H1 (cell line): ENCODE data around the gene ATP6V0A1. TPM values are rescaled to one million over a fixed set of nuclear protein-coding genes. Genes with fewer than 3 reads are reported as not detected.

Source experiments
- CTCF ChIA-PET: fragments of 300-600 bp; sonication (Branson Sonifier 250); formaldehyde crosslinking; loops from one replicate; lab custom pipeline; 2021; ENCODE audit not compliant: partially characterized antibody; lab: Charles Lee
- POLR2A ChIA-PET: fragments of 300-600 bp; sonication (Branson Sonifier 250); formaldehyde crosslinking; loops from one replicate; lab custom pipeline; 2021; ENCODE audit warnings: inconsistent platforms; ENCODE audit not compliant: partially characterized antibody; lab: Charles Lee
- DNase-seq, 2 experiments: peaks; one replicate each; pipeline versions ENCODE4 v3.0.0 to v3.0.0-alpha.2; 2010 to 2022; ENCODE audit warnings: low spot score in 2 of 2, low read depth in 1 of 2, mixed read lengths in 1 of 2
- FAIRE-seq: peaks from 2 replicates; lab custom pipeline; 2011; peaks lifted over from hg19 to GRCh38; lab: Jason Lieb, UNC
- H2AFZ ChIP-seq: 2 replicates; pipeline ENCODE4 v1.8.1; 2012; ENCODE audit warnings: low read length, inconsistent platforms
- H2AK5ac ChIP-seq: 2 replicates; pipeline ENCODE4 v1.6.1; 2013; ENCODE audit warnings: low read depth, low read length
- H2BK120ac ChIP-seq: replicated peaks from 2 replicates; pipeline ENCODE3; 2013; ENCODE audit warnings: low read depth, low read length, inconsistent platforms
- H2BK12ac ChIP-seq: 2 replicates; pipeline ENCODE4 v1.6.1; 2013; ENCODE audit warnings: low read depth, low read length
- H2BK15ac ChIP-seq: 2 replicates; pipeline ENCODE4 v1.6.1; 2013; ENCODE audit warnings: low read length
- H2BK20ac ChIP-seq: 2 replicates; pipeline ENCODE4 v1.6.1; 2013; ENCODE audit warnings: low read length
- H2BK5ac ChIP-seq: 2 replicates; pipeline ENCODE4 v1.6.1; 2013; ENCODE audit warnings: low read depth, low read length
- H3K14ac ChIP-seq: 2 replicates; pipeline ENCODE4 v1.6.1; 2013; ENCODE audit warnings: inconsistent platforms; ENCODE audit not compliant: insufficient read length
- H3K18ac ChIP-seq: 2 replicates; pipeline ENCODE4 v1.6.1; 2013; ENCODE audit warnings: low read length; ENCODE audit errors: extremely low read depth
- H3K23ac ChIP-seq: 2 replicates; pipeline ENCODE4 v1.6.1; 2013; ENCODE audit warnings: inconsistent platforms; ENCODE audit not compliant: insufficient read length
- H3K23me2 ChIP-seq: 2 replicates; pipeline ENCODE4 v1.6.1; 2013; ENCODE audit warnings: low read depth, low read length
- H3K27ac ChIP-seq: 2 replicates; pipeline ENCODE4 v1.6.1; 2011; ENCODE audit warnings: low read depth, low read length, inconsistent platforms
- H3K27me3 ChIP-seq, 4 experiments: replicated peaks in 1 of 4; 1 replicate in 1 of 4; 2 replicates in 3 of 4; pipeline versions ENCODE4 v1.6.1 to v1.8.1; 2011 to 2013; ENCODE audit warnings: low read length in 3 of 4, mild to moderate bottlenecking in 3 of 4, inconsistent platforms in 2 of 4, mixed read lengths in 2 of 4, moderate library complexity in 1 of 4; ENCODE audit not compliant: control insufficient read depth in 3 of 4, insufficient read depth in 3 of 4; ENCODE audit errors: extremely low read depth in 1 of 4
- H3K36me3 ChIP-seq, 4 experiments: 2 replicates each; pipeline versions ENCODE4 v1.6.1 to v1.8.1; 2011 to 2013; ENCODE audit warnings: mild to moderate bottlenecking in 4 of 4, low read length in 3 of 4, moderate library complexity in 2 of 4, control low read depth in 1 of 4, inconsistent platforms in 1 of 4; ENCODE audit not compliant: insufficient read depth in 4 of 4, control insufficient read depth in 2 of 4
- H3K4ac ChIP-seq: replicated peaks from 2 replicates; pipeline ENCODE3; 2013; ENCODE audit warnings: low read length, low read depth, mixed read lengths, inconsistent platforms; ENCODE audit not compliant: insufficient read length
- H3K4me1 ChIP-seq, 4 experiments: replicated peaks in 1 of 4; 1 replicate in 1 of 4; 2 replicates in 3 of 4; pipeline versions ENCODE4 v1.6.1 to v1.8.1; 2011 to 2013; ENCODE audit warnings: low read length in 3 of 4, inconsistent platforms in 2 of 4, mixed read lengths in 1 of 4; ENCODE audit not compliant: insufficient read depth in 4 of 4, control insufficient read depth in 3 of 4
- H3K4me2 ChIP-seq, 2 experiments: 2 replicates each; pipeline versions ENCODE4 v1.6.1 to v1.8.1; 2011 to 2013; ENCODE audit warnings: low read depth in 2 of 2, low read length in 2 of 2, control low read depth in 1 of 2, inconsistent platforms in 1 of 2, mild to moderate bottlenecking in 1 of 2; ENCODE audit not compliant: insufficient read depth in 1 of 2
- H3K4me3 ChIP-seq, 4 experiments: fragments of 200-600, 300-600 bp in 1 of 4; sonication (generic), shearing (Covaris generic), sonication (Bioruptor Twin) in 1 of 4; 2 replicates each; pipeline versions ENCODE4 v1.5.1 to v1.8.1; 2011 to 2016; ENCODE audit warnings: low read length in 4 of 4, low read depth in 3 of 4, control low read depth in 2 of 4, inconsistent platforms in 2 of 4, mild to moderate bottlenecking in 2 of 4, mixed read lengths in 1 of 4, moderate library complexity in 1 of 4; ENCODE audit not compliant: insufficient read depth in 2 of 4; ENCODE audit errors: extremely low read depth in 1 of 4
- H3K56ac ChIP-seq: replicated peaks from 2 replicates; pipeline ENCODE3; 2013; ENCODE audit warnings: low read depth, mild to moderate bottlenecking, mixed read lengths, low read length, inconsistent platforms; ENCODE audit not compliant: insufficient read length
- H3K79me1 ChIP-seq: 2 replicates; pipeline ENCODE4 v1.6.1; 2013; ENCODE audit warnings: low read depth, low read length, control low read depth
- H3K79me2 ChIP-seq, 2 experiments: 2 replicates each; pipeline versions ENCODE4 v1.6.1 to v1.8.1; 2012 to 2013; ENCODE audit warnings: low read length in 2 of 2, mild to moderate bottlenecking in 2 of 2, inconsistent platforms in 1 of 2; ENCODE audit not compliant: insufficient read depth in 2 of 2, control insufficient read depth in 1 of 2
- H3K9ac ChIP-seq, 4 experiments: replicated peaks in 1 of 4; 1 replicate in 1 of 4; 2 replicates in 3 of 4; pipeline versions ENCODE4 v1.6.1 to v1.8.1; 2011 to 2013; ENCODE audit warnings: low read depth in 3 of 4, low read length in 3 of 4, control low read depth in 2 of 4, mild to moderate bottlenecking in 2 of 4, moderate library complexity in 2 of 4, inconsistent platforms in 1 of 4; ENCODE audit errors: extremely low read depth in 1 of 4
- H3K9me3 ChIP-seq, 2 experiments: 2 replicates each; pipeline versions ENCODE4 v1.6.1 to v1.8.1; 2012 to 2013; ENCODE audit warnings: mild to moderate bottlenecking in 2 of 2, moderate library complexity in 2 of 2, control low read depth in 1 of 2, inconsistent platforms in 1 of 2, low read depth in 1 of 2, low read length in 1 of 2, mixed read lengths in 1 of 2; ENCODE audit not compliant: insufficient read depth in 2 of 2
- H4K20me1 ChIP-seq, 2 experiments: replicated peaks in 1 of 2; 2 replicates each; pipeline versions ENCODE3 to v1.8.1; 2011 to 2013; ENCODE audit warnings: inconsistent platforms in 2 of 2, low read length in 2 of 2, mild to moderate bottlenecking in 1 of 2; ENCODE audit not compliant: insufficient read depth in 2 of 2, control insufficient read depth in 1 of 2
- H4K5ac ChIP-seq: 2 replicates; pipeline ENCODE4 v1.6.1; 2013; ENCODE audit warnings: low read length, low read depth, mixed read lengths, inconsistent platforms; ENCODE audit not compliant: insufficient read length
- H4K8ac ChIP-seq: 2 replicates; pipeline ENCODE4 v1.8.0; 2013; ENCODE audit warnings: mild to moderate bottlenecking, moderate library complexity, low read length, inconsistent platforms; ENCODE audit not compliant: insufficient read depth; ENCODE audit errors: extremely low read depth
- H4K91ac ChIP-seq: replicated peaks from 2 replicates; pipeline ENCODE3; 2013; ENCODE audit warnings: low read length, mixed read lengths, inconsistent platforms; ENCODE audit not compliant: insufficient read length
- ASH2L ChIP-seq: fragments of 200-600, 300-600 bp; sonication (generic); IDR thresholded peaks from one replicate; pipeline ENCODE4 v1.7.1; 2017; ENCODE audit warnings: low read length
- EZH2 ChIP-seq: fragments of 200-600 bp; sonication (generic); IDR thresholded peaks from 2 replicates; pipeline ENCODE4 v1.7.1; 2012; ENCODE audit warnings: low read depth, mild to moderate bottlenecking, moderate library complexity, low read length, inconsistent platforms; ENCODE audit not compliant: severe bottlenecking
- GABPA ChIP-seq: IDR thresholded peaks from 2 replicates; pipeline ENCODE4 v1.6.1; 2011; ENCODE audit warnings: mild to moderate bottlenecking, low read length, moderate library complexity, borderline replicate concordance; ENCODE audit not compliant: insufficient read depth
- JUND ChIP-seq: IDR thresholded peaks from 2 replicates; pipeline ENCODE4 v1.6.1; 2011; ENCODE audit warnings: mild to moderate bottlenecking, improper control_type of control experiment, low read length
- KDM4A ChIP-seq: IDR thresholded peaks from one replicate; pipeline ENCODE4 v1.7.1; 2012; ENCODE audit warnings: low read depth, mild to moderate bottlenecking, moderate library complexity, low read length, inconsistent platforms; ENCODE audit not compliant: severe bottlenecking
- MAX ChIP-seq: IDR thresholded peaks from 2 replicates; pipeline ENCODE4 v1.6.1; 2012; ENCODE audit warnings: inconsistent platforms
- POLR2A ChIP-seq, 2 experiments: IDR thresholded peaks; 1 replicate in 1 of 2; 2 replicates in 1 of 2; pipeline ENCODE4 v1.6.1; 2011; ENCODE audit warnings: low read depth in 2 of 2, low read length in 2 of 2, mild to moderate bottlenecking in 2 of 2; ENCODE audit errors: control extremely low read depth in 1 of 2
- POU5F1 ChIP-seq: IDR thresholded peaks from 2 replicates; pipeline ENCODE4 v1.6.1; 2011; ENCODE audit warnings: low read depth, mild to moderate bottlenecking, low read length, moderate library complexity
- RBBP5 ChIP-seq: IDR thresholded peaks from 2 replicates; pipeline ENCODE4 v1.7.1; 2012; ENCODE audit warnings: low read depth, mild to moderate bottlenecking, inconsistent platforms, low read length, moderate library complexity, borderline replicate concordance
- SIN3A ChIP-seq, 2 experiments: IDR thresholded peaks in 1 of 2; conservative IDR thresholded peaks in 1 of 2; 2 replicates each; pipeline ENCODE4 v1.6.1; 2011 to 2012; ENCODE audit warnings: low read length in 2 of 2, improper control_type of control experiment in 1 of 2, low read depth in 1 of 2, mild to moderate bottlenecking in 1 of 2
- SP1 ChIP-seq: IDR thresholded peaks from 2 replicates; pipeline ENCODE4 v1.6.1; 2011; ENCODE audit warnings: low read depth, low read length
- SP4 ChIP-seq: IDR thresholded peaks from 2 replicates; pipeline ENCODE4 v1.6.1; 2012; ENCODE audit warnings: low read length, inconsistent platforms
- ZNF274 ChIP-seq: IDR thresholded peaks from 2 replicates; pipeline ENCODE4 v1.7.0; 2012; ENCODE audit warnings: low read length, borderline replicate concordance; ENCODE audit errors: extremely low read depth
- WGBS, 2 experiments: shearing (Covaris generic) in 1 of 2; methylation state at CpG; one replicate each; pipeline versions ENCODE4 v1.1.6 to v1.1.7; 2013 to 2015; ENCODE audit warnings: low lambda C conversion rate in 2 of 2, mixed read lengths in 2 of 2, inconsistent platforms in 1 of 2, low coverage in 1 of 2, missing lambda C conversion rate in 1 of 2; ENCODE audit not compliant: insufficient replicate concordance in 2 of 2, insufficient coverage in 1 of 2, insufficient read length in 1 of 2; ENCODE audit errors: extremely low coverage in 1 of 2, missing lambda C conversion rate in 1 of 2; 5-methylcytosine and 5-hydroxymethylcytosine counted together
- polyA plus RNA-seq, 7 experiments: library from polyadenylated mRNA; depleted of rRNA in 3 of 7; stranded (reverse) in 5 of 7; unstranded in 2 of 7; fragments of >200 nt in 5 of 7; fragments of 200-250 nt in 2 of 7; gene quantifications; 1 replicate in 5 of 7; 2 replicates in 1 of 7; 4 replicates in 1 of 7; pipeline versions ENCODE4 v1.2.1 to v1.2.3, GENCODE V29; 2011 to 2013; ENCODE audit warnings: missing spikeins in 2 of 7, mixed read lengths in 2 of 7
- total RNA-seq: library from RNA; stranded (reverse); fragmentation: NEBNext Ultra II Directional; extraction: Animal tissue kit (Norgen Biotek cat#: 25700); gene quantifications from 2 replicates; pipeline ENCODE4 v1.2.1, GENCODE V29; 2021
- TF ChIP-seq, protein P1 (sequence below): IDR thresholded peaks from 2 replicates; pipeline ENCODE4 v1.6.1; 2011; ENCODE audit warnings: low read length, improper control_type of control experiment

ATP6V0A1 gene
- total and polyA plus RNA-seq, 2 of the 8 experiments (the other 6 are each of a cell fraction or from before 2014, with no cell fraction given), result 55.3 to 63.4 TPM

- Histone ChIP-seq H3K4me1 (no peaks in the 10 kb centered on the region), H2BK15ac (no peak overlapping the region), H2AK5ac (no peak overlapping the region), H3K36me3 (no peaks in the 10 kb centered on the region), H4K20me1 (no peaks in the 10 kb centered on the region), H4K8ac (no peak overlapping the region), H4K5ac (no peak overlapping the region), H3K27ac (no peak overlapping the region), H2BK120ac (no peak overlapping the region), H3K9me3 (no peaks in the 10 kb centered on the region), H3K9ac (no peak overlapping the region), H3K23ac (no peak overlapping the region), H2BK5ac (no peak overlapping the region), H2BK20ac (no peak overlapping the region), H4K91ac (no peak overlapping the region), H3K4ac (no peak overlapping the region), H3K14ac (no peak overlapping the region), H2AFZ (no peak overlapping the region), H3K79me1 (no peaks in the 10 kb centered on the region), H3K18ac (no peak overlapping the region), H3K4me2 (no peak overlapping the region), H3K4me3 (no peak overlapping the region), H3K79me2 (no peaks in the 10 kb centered on the region), H3K27me3 (peaks cover 0 to 6% (median 0%) of the 10 kb centered on the region in 4 experiments; a peak in 3 of 7 replicates), H3K23me2 (no peaks in the 10 kb centered on the region; the same call in 1 of the 2 replicates), H3K56ac (no peak overlapping the region), H2BK12ac (no peak overlapping the region)
- DNase-seq, result no peak
- ChIA-PET POLR2A (no interaction called here), CTCF (interaction anchor here (0.7 to 6.3 kb wide), 6 partner anchors 10 to 425 kb away, joined by 3 to 69 read pairs (median 3); no protein-coding TSS in a partner anchor)
- no peak for FAIRE-seq
- WGBS, 2 experiments, result 86% methylated on average over 3 of the region's 3 CpGs; no CpG with 5 or more reads in 1 of the 2 experiments
- TF ChIP-seq SP1, result no peak
- no peak for TF ChIP-seq EZH2
- no peak for TF ChIP-seq ZNF274
- TF ChIP-seq POLR2A (IDR thresholded peaks at IDR 0.05; ENCODE audit: control extremely low read depth in 1 of 2, low read depth in 2 of 2, low read length in 2 of 2), result no peak
- TF ChIP-seq GABPA, result no peak
- no peak for TF ChIP-seq MAX
- no peak for TF ChIP-seq ASH2L
- no peak for TF ChIP-seq POU5F1
- no peak for TF ChIP-seq RBBP5
- TF ChIP-seq JUND, result no peak
- TF ChIP-seq, protein P1, sequence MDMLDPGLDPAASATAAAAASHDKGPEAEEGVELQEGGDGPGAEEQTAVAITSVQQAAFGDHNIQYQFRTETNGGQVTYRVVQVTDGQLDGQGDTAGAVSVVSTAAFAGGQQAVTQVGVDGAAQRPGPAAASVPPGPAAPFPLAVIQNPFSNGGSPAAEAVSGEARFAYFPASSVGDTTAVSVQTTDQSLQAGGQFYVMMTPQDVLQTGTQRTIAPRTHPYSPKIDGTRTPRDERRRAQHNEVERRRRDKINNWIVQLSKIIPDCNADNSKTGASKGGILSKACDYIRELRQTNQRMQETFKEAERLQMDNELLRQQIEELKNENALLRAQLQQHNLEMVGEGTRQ, result no peak
- TF ChIP-seq SP4, result no peak
- no peak for TF ChIP-seq KDM4A
- no peak for TF ChIP-seq SIN3A (conservative IDR thresholded peaks at IDR 0.05 in 1 of 2, IDR thresholded peaks at IDR 0.05 in 1 of 2; ENCODE audit: low read depth in 1 of 2, low read length in 2 of 2)
These were observed 70.4 kb downstream of the ATP6V0A1 start for GRCh38 chr17:42529061-42529460.
